ENCODE results near the gene TTLL8.
"Not testable (repeated sequence)": the region's sequence is repeated elsewhere in the genome, so short reads cannot be mapped to it uniquely, and the experiment has no call there.

Gene TTLL8

DNA sequence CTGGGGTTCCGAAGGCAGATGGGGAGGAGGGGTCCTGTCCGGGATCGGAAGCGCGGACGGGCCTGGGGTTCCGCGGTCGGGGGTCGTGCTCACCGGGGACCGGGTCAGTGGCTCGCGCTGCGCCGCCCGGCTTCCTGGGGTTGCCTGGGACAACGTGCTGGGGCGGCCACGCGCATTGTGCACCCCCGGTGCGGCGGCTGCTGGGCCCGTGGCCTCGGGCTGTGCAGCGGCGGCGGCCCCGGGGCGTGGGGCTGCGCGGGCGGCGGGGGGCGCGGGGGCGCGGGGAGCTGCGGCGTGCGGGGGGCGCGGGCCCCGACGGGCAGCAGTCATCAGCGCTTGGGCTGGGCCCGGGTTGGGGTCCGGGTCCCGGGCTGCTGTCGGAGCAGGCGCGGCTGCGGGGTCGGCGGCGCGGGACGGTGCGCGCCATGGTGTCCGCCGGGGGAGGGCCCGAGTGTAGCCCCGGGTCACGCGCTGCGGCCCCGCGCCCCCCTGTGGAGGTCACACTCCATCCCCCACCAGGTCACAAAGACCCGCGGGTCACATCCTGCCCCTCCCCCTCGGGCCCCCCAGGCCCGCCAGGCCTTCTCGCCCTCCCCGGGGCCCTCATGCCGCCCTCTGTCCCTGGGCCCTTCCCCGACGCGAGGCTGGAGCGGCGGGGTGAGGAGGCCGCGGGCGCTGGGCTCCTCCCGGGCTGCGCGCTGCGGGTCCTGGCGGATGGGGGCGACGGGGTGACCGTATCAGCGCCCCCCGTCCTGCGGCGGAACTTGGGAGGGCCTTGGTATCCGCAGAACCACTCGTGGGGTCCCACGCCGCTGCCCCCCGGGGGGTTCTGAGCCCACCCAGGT is at the start of gene TTLL8:
TSS of gene TTLL8 (minus strand) at position 238 of the 845 bp plus-strand sequence.
- no peak for DNase-seq

- no peak for DNase-seq
These were observed 49.4 kb upstream of the TTLL8 start for GRCh38 chr22:50107529-50107928.

GRCh38 chr22:50105208-50106100 is 47.4 kb upstream of the TTLL8 start:
- peak in 1 of 56 donors; percentile 8 for DNase-seq

- no peak for DNase-seq
These were observed 46.0 kb upstream of the TTLL8 start for GRCh38 chr22:50104141-50104544.

DNA sequence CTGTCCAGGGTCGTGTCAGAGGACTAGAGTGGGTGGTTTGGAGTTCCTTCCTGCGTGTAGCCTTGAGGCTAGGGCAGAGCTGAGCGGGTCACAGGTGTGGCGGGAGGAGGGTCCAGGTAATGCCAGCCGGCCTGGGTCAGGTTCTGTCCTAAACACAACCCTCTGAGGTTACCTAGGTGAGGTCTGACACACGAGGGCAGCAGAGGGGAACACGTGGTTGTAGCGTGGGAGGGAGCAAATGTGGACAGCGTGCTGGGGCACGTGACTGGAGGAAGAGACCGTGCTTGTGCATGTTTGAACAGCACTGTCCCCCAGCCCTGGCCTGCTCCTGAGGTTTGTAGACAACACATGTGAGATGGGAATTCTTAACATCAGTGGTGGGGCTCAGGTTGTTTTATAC is 44.8 kb upstream of the TTLL8 start:
- no peak for DNase-seq

DNA sequence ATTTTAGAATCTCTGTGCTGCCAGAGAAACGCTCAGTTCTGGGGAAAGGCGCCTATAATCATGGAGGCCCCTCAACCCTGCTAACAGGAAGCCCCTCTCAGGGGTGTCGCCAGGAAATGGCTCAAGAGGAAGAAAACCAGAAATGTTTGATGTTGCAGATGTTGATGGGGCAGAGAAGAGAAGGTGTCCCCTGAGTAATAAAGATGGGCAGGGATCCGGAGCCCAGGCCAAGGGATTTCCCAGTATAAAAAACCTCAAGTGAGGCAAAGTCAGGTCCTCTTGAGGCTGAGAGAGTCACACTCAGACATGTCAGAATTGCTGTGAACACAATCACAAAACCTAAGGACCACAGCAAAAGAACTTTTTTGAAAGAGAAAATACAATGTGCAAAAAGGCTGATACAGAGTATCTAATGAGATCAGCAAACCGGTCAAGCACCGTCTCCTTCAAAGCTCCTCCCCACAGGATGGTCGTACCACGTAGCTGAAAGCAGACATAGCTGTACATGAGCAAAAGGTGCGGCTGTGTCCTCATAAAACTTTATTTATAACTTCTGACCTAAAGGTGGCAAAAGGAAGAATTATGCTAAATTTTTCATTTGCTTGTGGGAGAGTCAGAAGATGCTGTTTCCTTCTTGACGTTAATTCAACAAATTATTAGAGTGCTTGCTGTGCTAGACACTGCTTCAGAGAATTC is 43.9 kb upstream of the TTLL8 start:
- no peak for DNase-seq

- DNase-seq, result no peak
These were observed 40.0 kb upstream of the TTLL8 start for GRCh38 chr22:50098052-50098451.

DNA sequence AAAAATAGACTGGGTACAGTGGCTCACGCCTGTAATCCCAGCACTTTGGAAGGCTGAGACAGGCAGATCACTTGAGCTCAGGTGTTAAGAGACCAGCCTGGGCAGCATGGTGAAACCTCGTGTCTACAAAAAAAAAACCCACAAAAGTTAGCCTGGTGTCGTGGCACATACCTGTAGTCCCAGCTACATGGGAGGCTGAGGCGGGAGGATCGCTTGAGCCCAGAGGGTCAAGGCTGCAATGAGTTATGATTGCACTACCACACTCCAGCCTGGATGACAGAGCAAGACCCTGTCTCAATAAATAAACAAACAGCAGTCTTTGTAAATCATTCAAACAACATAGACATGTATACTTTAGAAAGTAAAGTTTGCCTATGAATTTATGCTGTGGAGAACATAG is 34.2 kb upstream of the TTLL8 start:
- DNase-seq, result no peak

DNA sequence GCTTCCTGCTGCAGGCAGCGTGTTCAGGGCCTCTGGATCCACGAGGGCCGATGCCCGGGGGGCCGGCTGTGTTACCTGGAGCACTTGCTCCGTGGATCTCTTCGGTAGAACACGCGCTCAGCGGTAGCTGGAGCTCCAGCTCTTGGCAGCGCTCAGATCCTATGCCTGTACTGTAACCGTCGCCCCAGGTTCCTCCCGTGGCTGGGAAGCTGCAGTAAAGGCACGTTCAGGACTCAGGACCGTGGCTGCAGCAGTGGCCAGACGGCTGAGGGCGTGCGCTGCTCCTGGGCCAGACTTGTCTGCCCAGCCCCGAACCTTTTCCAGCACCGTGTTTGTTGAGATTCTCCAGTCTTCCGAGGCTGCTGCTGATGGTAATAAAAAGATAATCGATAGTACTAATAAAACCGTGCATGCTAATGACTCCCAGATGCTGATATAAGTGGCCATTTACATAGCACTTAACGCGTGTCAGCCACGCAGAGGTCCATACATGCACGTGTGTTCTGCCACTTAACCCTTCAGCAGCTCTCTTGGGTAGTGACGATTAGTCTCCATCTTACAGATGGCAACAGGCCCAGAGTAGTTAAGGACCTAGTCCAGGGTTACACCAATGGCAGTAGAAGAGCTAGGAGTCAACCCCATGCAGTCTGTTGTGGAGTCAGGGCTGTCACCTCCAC is 33.1 kb upstream of the TTLL8 start:
- no peak for DNase-seq

DNA sequence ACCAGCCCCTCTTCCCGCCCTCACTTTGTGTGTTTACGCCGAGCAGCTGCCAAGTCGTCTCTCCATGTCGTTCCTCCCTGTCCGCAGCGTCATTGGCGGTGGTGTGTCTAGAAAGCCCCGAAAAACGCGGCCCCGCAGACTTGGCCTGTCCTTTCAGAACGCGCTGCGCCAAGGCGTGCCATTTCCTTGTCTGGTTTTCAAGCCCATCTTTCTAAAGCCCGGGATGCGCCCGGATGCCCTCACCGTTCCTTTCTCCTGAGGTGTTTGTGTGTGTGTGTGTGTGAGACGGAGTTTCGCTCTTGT is 32.3 kb upstream of the TTLL8 start:
- no peak for DNase-seq

DNA sequence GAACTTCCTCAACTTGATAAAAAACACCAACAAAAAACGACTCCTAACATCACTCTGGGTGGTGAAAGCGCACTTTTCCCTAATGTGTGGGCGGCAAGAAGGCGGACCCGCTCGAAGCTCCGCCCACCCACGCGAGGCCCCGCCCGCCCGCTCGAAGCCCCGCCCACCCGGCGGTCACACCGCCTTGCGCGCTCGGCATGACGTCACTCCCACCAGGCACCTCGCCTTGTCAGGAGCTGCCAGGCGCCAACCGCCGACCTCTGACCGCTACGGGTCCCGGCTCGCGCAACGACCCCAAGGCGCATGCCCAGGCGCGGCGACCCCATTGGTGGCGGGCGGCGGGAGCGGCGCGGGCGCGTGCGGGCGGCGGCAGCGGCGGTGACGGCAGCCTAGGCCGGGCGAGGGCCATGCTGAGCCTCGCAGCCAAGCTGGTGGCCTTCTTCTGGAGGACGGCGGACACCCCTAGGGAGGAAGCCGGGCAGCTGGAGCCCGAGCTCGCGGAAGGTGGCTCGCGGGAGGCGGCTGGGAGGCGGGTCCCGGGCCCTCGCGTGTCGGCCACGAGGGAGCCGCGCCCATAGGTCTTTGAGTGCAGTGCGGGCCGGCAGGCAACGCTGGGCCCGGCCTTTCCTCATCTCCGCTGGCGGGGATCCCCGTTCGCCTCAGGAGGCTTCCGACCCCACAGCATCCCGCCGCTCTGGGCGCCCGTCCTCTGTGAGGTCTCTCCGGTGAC is 31.7 kb upstream of the TTLL8 start, which contains the start of gene MOV10L1:
TSS of gene MOV10L1 (plus strand) at position 325 of the 730 bp plus-strand sequence. CDS start at position 408, 83 bp downstream.
- DNase-seq, result peak in 11 of 56 donors; percentile 23 to 53 (median 34)

DNA sequence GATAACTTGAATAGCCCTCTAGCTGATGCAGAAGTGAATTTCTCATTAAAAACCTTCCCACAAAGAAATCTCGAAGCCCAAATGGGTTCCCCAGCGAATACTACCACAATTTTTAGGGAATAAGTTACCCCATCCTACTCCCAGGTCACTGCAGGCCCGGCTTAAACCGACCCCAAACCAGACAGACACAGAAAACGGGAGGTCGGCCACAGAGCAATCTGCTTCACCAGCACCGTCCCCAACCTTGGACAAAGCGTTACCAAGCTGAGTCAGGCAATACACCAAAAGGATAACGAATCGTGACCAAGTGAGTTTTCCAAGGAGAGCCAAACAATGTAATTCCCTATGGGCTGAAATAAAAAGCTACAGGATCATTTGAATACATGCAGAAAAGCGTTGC is 31.1 kb upstream of the TTLL8 start:
- DNase-seq, result no peak

DNA sequence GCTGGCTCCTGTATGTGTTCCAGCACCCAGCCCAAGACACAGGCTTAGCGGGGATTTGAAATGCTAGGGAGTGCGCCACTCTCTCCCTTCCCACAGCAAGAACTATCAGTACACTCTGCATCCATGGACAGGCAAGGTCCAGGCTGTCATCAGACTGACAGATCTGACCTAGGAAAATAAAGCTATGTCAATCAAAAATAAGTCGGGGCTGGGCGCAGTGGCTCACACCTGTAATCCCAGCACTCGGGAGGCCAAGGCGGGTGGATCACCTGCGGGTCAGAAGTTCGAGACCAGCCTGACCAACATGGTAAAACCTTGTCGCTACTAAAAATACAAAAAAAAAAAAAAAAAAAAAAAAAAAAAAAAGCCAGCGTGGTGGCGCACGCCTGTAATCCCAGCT is 30.0 kb upstream of the TTLL8 start:
- DNase-seq, result no peak

DNA sequence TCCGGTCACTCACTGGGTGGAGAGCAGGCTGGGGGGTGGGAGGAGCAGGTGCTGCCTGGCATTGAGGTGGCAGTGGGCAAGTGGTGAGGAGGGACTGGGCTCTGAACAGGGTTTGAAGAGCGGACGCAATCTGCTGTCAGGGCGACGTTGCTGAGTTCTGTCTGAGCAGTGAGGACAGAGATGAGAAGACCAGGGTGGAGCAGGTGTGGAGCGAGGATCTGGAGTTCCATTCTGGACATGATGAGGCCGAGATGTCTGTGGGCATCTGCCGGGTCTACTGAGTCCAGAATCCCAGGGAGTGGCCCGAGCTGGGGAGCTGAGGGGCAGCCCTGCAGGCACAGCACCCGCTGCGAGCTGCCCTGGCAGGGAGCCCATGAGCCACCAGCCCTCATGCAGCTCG is 29.5 kb upstream of the TTLL8 start:
- no peak for DNase-seq

GRCh38 chr22:50086975-50087374 is 28.9 kb upstream of the TTLL8 start:
- not testable (repeated sequence) for DNase-seq

DNA sequence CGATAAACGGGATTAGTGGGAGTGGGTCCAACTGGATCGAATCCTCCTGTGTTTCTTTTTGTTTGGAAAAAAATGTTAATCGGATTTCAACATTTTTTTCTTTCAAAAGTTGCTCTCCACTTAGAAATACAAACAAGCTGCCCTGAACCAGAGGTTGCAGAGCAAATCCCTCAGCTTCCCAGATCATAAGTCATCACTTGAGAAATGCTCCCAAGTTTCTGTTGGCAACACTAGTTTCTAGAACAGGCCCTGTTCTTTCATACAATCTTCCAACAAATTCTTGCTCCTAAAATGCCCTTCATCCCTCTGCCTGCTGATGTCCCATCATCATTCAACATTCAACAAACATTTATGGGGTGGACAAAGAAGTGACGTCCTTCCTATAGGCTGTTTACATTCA is 28.4 kb upstream of the TTLL8 start:
- no peak for DNase-seq

- peak in 23 of 56 donors; percentile 18 to 70 (median 33) for DNase-seq
These were observed 27.3 kb upstream of the TTLL8 start, which contains the start of gene MLC1 for GRCh38 chr22:50085211-50085972. TSS of gene MLC1 (minus strand) at chr22:50085426. CDS start at chr22:50084902, 524 bp downstream.

DNA sequence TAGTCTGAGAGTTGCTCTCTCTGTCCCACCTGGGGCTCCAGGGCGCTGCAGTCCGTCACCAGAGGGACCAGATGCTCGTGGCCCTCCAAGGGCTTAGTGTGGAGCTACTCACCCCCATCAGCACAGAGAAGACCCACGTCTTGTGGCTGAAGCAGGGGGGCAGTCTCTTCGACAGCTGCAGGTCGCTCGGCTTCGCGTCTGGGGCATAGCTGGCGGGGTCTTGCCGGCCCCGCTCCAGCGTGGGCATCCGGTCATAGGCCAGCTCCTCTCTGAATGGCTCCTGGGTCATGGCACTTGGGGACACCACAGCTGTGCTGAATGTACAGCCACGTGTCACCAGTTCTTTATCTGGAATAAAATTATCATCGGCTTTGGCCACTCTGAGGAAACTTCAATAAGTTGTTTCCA is 26.5 kb upstream of the TTLL8 start:
- no peak for DNase-seq

GRCh38 chr22:50084080-50084477 is 26.0 kb upstream of the TTLL8 start:
- no peak for DNase-seq

All from amygdala (tissue), 56 donors.